Stimulated activated CD4-positive, alpha-beta T cell treated with anti-CD3 and anti-CD28 coated beads, Interleukin-1b, Interleukin-23, amount 100 ng/mL, for 48 hours (primary cell): Measurements from ENCODE around the gene SFXN3.
A peak's percentile ranks its signal among the peaks of the same experiment; 100 is the strongest.

Experiments used
- DNase-seq: peaks from one replicate; pipeline ENCODE4 v3.0.0-alpha.2; 2020

The SFXN3 gene

GRCh38 chr10:101038484-101038883, 7.5 kb downstream of the SFXN3 start:
- no peak for DNase-seq

- no peak for DNase-seq
Measured at GRCh38 chr10:101040061-101040460, 9.0 kb downstream of the SFXN3 start.

GRCh38 chr10:101040851-101041250, 9.8 kb downstream of the SFXN3 start:
- no peak for DNase-seq

GRCh38 chr10:101041252-101041761, 10.3 kb downstream of the SFXN3 start:
- peak; percentile 72 for DNase-seq

- no peak for DNase-seq
Measured at GRCh38 chr10:101042118-101042517, 11.1 kb downstream of the SFXN3 start.

GRCh38 chr10:101042667-101043362, 11.8 kb downstream of the SFXN3 start:
- peak; percentile 91 for DNase-seq

GRCh38 chr10:101043363-101043707, 12.3 kb downstream of the SFXN3 start:
- no peak for DNase-seq

GRCh38 chr10:101044117-101044516, 13.1 kb downstream of the SFXN3 start:
- no peak for DNase-seq

GRCh38 chr10:101046332-101047238, 15.6 kb downstream of the SFXN3 start:
- no peak for DNase-seq

- no peak for DNase-seq
Measured at GRCh38 chr10:101047268-101047667, 16.2 kb downstream of the SFXN3 start.

GRCh38 chr10:101047961-101048892, 17.2 kb downstream of the SFXN3 start:
- DNase-seq = no peak

GRCh38 chr10:101050208-101051069, 19.4 kb downstream of the SFXN3 start:
- peak; percentile 74 for DNase-seq

- no peak for DNase-seq
Measured at GRCh38 chr10:101052285-101052684, 21.3 kb downstream of the SFXN3 start.

GRCh38 chr10:101053516-101053915, 22.5 kb downstream of the SFXN3 start:
- no peak for DNase-seq

- DNase-seq = no peak
Measured at GRCh38 chr10:101054351-101054750, 23.3 kb downstream of the SFXN3 start.

- DNase-seq = no peak
Measured at GRCh38 chr10:101054876-101055275, 23.8 kb downstream of the SFXN3 start.

GRCh38 chr10:101055411-101055810, 24.4 kb downstream of the SFXN3 start:
- no peak for DNase-seq

GRCh38 chr10:101056365-101057151, 25.5 kb downstream of the SFXN3 start:
- DNase-seq = no peak

GRCh38 chr10:101060036-101060950, 29.3 kb downstream of the SFXN3 start:
- DNase-seq = peak; percentile 86
